ENCODE results near the gene CAPN15. TPM values are rescaled to one million over a fixed set of nuclear protein-coding genes. Genes with fewer than 3 reads are reported as not detected.

Gene CAPN15
- total and polyA plus RNA-seq, 9 of the 15 experiments (the other 6 are each of a cell fraction or from before 2014, with no cell fraction given): 0.62 to 111 (median 14.2) TPM

DNA sequence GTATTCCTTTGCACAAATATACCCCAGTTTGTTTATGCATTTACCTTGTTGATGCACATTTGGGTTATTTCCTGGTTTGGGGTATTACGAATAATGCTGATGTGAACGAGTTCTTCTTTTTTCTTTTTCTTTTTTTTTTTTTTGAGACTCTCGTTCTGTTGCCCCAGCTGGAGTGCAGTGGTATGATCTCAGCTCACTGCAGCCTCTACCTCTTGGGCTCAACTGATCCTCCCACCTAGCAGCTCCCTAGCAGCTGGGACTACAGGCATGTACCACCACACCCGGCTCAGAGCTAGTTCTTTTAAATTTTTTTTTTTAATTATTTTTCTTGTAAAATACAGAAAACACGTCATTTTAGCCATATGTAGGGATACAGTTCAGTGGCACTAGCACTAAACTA, 76.4 kb downstream of the CAPN15 start:
- H3K9ac ChIP-seq (ENCODE audit: insufficient read depth in 1 of 2, low read depth in 2 of 2, low read length in 2 of 2): no peak overlapping the region
- peaks cover 21% of the 10 kb centered on the region; the same call in 2 of the 3 replicates for H3K36me3 ChIP-seq (ENCODE audit: control insufficient read depth, insufficient read depth, low read length)
- ATAC-seq: no peak
- H3K4me1 ChIP-seq (replicated peaks in 1 of 2; ENCODE audit: control insufficient read depth in 2 of 2, insufficient read depth in 2 of 2, low read length in 2 of 2): peaks cover 0 to 17% of the 10 kb centered on the region in 2 experiments; a peak in 2 of 5 replicates
- intact Hi-C loops (cut with micrococcal nuclease) (no loop called here), in situ Hi-C loops (cut with MboI) (no loop called here)
- peaks cover 57% of the 10 kb centered on the region for H3K79me2 ChIP-seq (ENCODE audit: control insufficient read depth, insufficient read depth, low read length)
- DNase-seq (ENCODE audit: extremely low read depth in 1 of 4, low spot score in 3 of 4): no peak
- no TSS peak for BruUV-seq (replicated peaks)
- H3K27me3 ChIP-seq (ENCODE audit: control insufficient read depth in 2 of 2, insufficient read depth in 2 of 2, low read length in 2 of 2): no peaks in the 10 kb centered on the region
- H3K4me2 ChIP-seq (ENCODE audit: insufficient read depth, low read length): no peak overlapping the region
- no peaks in the 10 kb centered on the region for H4K20me1 ChIP-seq (replicated peaks; ENCODE audit: control insufficient read depth, insufficient read depth, low read length)
- H3K4me3 ChIP-seq: no peak overlapping the region
- H3K9me1 ChIP-seq (ENCODE audit: control insufficient read depth, insufficient read depth, low read length): peaks cover 2% of the 10 kb centered on the region
- POLR2A ChIA-PET: no interaction called here
- WGBS (ENCODE audit: insufficient coverage, low coverage, missing lambda C conversion rate): 70% methylated on average over 5 of the region's 5 CpGs
- CTCF ChIA-PET (ENCODE audit: low intra/inter-chr PET ratio): no interaction called here
- H3K27ac ChIP-seq (ENCODE audit: extremely low read depth, low read depth, low read length): no peak overlapping the region
- FAIRE-seq: no peak
- no peaks in the 10 kb centered on the region; the same call in 1 of the 2 replicates for H3K9me3 ChIP-seq (replicated peaks; ENCODE audit: control insufficient read depth, insufficient read depth, low read depth, low read length)
- no peak overlapping the region for H2AFZ ChIP-seq (ENCODE audit: low read depth, low read length)
- TF ChIP-seq ZNF197 (CRISPR knock-in tag; IDR thresholded peaks at IDR 0.05; ENCODE audit: low read depth) (no peak), ZNF766 (CRISPR knock-in tag; conservative IDR thresholded peaks at IDR 0.05) (no peak), SNRNP70 (optimal IDR thresholded peaks at IDR 0.05; ENCODE audit: low read depth, low read length) (no peak), ZNF695 (CRISPR knock-in tag; IDR thresholded peaks at IDR 0.05) (no peak), ZNF140 (CRISPR knock-in tag; IDR thresholded peaks at IDR 0.05) (no peak), ESRRB (CRISPR knock-in tag; IDR thresholded peaks at IDR 0.05; ENCODE audit: borderline replicate concordance) (no peak), STAT5A (IDR thresholded peaks at IDR 0.05; ENCODE audit: borderline replicate concordance, low read length) (no peak), ERF (CRISPR knock-in tag; IDR thresholded peaks at IDR 0.05) (no peak), CBX8 (IDR thresholded peaks at IDR 0.05; ENCODE audit: borderline replicate concordance, extremely low read depth, low read depth, low read length, poor library complexity, severe bottlenecking) (no peak), SRSF1 (IDR thresholded peaks at IDR 0.05; ENCODE audit: low read depth, low read length) (no peak)
- TF ChIP-seq, protein P1, sequence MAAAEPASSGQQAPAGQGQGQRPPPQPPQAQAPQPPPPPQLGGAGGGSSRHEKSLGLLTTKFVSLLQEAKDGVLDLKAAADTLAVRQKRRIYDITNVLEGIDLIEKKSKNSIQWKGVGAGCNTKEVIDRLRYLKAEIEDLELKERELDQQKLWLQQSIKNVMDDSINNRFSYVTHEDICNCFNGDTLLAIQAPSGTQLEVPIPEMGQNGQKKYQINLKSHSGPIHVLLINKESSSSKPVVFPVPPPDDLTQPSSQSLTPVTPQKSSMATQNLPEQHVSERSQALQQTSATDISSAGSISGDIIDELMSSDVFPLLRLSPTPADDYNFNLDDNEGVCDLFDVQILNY (CRISPR knock-in tag; IDR thresholded peaks at IDR 0.05): no peak
- TF ChIP-seq, protein P2, sequence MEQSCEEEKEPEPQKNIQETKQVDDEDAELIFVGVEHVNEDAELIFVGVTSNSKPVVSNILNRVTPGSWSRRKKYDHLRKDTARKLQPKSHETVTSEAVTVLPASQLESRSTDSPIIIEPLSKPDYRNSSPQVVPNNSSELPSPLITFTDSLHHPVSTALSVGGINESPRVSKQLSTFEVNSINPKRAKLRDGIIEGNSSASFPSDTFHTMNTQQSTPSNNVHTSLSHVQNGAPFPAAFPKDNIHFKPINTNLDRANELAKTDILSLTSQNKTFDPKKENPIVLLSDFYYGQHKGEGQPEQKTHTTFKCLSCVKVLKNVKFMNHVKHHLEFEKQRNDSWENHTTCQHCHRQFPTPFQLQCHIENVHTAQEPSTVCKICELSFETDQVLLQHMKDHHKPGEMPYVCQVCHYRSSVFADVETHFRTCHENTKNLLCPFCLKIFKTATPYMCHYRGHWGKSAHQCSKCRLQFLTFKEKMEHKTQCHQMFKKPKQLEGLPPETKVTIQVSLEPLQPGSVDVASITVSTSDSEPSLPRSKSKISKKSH (CRISPR knock-in tag; IDR thresholded peaks at IDR 0.05): no peak
- TF ChIP-seq, protein P3, sequence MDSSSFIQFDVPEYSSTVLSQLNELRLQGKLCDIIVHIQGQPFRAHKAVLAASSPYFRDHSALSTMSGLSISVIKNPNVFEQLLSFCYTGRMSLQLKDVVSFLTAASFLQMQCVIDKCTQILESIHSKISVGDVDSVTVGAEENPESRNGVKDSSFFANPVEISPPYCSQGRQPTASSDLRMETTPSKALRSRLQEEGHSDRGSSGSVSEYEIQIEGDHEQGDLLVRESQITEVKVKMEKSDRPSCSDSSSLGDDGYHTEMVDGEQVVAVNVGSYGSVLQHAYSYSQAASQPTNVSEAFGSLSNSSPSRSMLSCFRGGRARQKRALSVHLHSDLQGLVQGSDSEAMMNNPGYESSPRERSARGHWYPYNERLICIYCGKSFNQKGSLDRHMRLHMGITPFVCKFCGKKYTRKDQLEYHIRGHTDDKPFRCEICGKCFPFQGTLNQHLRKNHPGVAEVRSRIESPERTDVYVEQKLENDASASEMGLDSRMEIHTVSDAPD (CRISPR knock-in tag; IDR thresholded peaks at IDR 0.05): no peak

Measured in K562 (cell line).